Testis (tissue), 2 donors: ENCODE results near the gene BCL11A.

Experiments
- POLR2A ChIP-seq: fragments of 450-650 bp; IDR thresholded peaks from one replicate; pipeline ENCODE4 v1.6.1; 2017; ENCODE audit warnings: antibody characterized with exemption, mild to moderate bottlenecking, moderate library complexity
- TF ChIP-seq, protein P1 (sequence below), 3 experiments: fragments of 450-650 bp in 2 of 3; fragments of 200-600 bp in 1 of 3; sonication (generic) in 1 of 3; IDR thresholded peaks; one replicate each; pipeline ENCODE4 v1.5.1; 2016 to 2019; ENCODE audit warnings: antibody characterized with exemption in 3 of 3, mild to moderate bottlenecking in 2 of 3, moderate library complexity in 1 of 3

DNA sequence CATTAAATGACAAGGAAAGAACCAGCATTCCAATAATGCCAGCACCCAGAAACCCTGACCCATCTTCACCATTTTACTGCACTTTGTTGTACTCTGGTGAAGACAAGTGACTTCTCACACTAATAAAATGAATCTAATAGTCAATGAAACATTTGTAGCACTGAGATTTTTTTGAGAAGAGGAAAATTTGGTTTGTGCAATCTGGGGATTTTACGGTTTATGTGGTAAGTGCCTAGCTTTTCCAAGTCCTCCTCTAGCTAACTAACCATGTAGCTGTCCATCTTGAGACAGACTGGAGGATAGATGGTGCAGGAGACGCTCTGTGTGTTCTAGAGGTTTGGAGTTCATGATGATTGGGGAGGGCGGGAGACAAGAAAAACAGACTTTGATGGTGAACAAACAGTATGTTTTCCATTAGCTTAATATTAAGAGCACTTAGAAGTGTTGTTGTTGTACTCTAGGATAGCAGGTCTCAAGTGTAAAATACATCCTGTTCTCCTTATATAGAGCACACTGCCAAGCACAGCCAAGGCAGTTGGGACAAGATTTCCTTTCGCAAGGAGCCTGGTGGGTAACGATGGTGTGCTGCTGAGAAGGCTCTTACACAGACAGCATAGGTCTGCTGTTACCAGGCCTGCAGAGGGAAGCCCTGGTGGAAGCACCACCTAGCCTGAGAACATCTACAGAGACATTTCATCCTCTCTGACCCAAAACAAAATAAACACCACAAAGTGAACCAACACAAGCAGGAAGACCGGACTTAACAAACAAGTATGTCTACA is 83.7 kb downstream of the BCL11A start:
- TF ChIP-seq, protein P1, sequence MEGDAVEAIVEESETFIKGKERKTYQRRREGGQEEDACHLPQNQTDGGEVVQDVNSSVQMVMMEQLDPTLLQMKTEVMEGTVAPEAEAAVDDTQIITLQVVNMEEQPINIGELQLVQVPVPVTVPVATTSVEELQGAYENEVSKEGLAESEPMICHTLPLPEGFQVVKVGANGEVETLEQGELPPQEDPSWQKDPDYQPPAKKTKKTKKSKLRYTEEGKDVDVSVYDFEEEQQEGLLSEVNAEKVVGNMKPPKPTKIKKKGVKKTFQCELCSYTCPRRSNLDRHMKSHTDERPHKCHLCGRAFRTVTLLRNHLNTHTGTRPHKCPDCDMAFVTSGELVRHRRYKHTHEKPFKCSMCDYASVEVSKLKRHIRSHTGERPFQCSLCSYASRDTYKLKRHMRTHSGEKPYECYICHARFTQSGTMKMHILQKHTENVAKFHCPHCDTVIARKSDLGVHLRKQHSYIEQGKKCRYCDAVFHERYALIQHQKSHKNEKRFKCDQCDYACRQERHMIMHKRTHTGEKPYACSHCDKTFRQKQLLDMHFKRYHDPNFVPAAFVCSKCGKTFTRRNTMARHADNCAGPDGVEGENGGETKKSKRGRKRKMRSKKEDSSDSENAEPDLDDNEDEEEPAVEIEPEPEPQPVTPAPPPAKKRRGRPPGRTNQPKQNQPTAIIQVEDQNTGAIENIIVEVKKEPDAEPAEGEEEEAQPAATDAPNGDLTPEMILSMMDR (IDR thresholded peaks at IDR 0.05): no peak
- no peak for TF ChIP-seq POLR2A
